ENCODE results near the gene EXOSC9. TPM values are rescaled to one million over a fixed set of nuclear protein-coding genes. Genes with fewer than 3 reads are reported as not detected.

Gene EXOSC9
- total and polyA plus RNA-seq, 4 donors, result 5.3 to 20.0 (median 10.0) TPM

DNA sequence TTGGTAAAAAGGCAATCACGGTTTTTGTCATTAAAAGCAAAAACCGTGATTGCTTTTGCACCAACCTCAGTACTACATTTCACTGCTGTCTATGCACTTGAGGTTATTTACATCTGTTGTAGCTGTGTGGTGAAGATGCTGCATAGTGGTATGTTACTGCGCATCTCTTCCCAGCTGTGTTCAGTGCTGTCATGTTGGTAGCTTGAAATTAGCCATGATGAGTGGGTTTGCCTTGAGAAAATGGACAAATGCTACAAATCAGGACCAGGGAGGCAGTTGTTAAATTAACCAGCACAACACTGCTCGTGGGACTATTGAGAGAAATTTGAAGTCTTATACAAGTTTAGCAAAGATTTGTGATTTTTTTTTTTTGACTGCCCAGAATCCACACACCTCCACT lies 34.0 kb upstream of the EXOSC9 start:
- Histone ChIP-seq H3K4me1 (ENCODE audit: control insufficient read depth in 4 of 4, insufficient read depth in 4 of 4, low read length in 3 of 4) (peaks cover 3 to 11% (median 6%) of the 10 kb centered on the region in 4 donors), H3K36me3 (ENCODE audit: control insufficient read depth in 4 of 4, insufficient read depth in 3 of 4, low read depth in 1 of 4, low read length in 3 of 4) (no peaks in the 10 kb centered on the region), H3K9me3 (ENCODE audit: control insufficient read depth in 4 of 4, low read length in 3 of 4) (no peaks in the 10 kb centered on the region), H3K9ac (ENCODE audit: low read depth in 1 of 2, low read length in 2 of 2) (no peak overlapping the region), H3K4me3 (ENCODE audit: low read depth in 1 of 3, low read length in 3 of 3) (no peak overlapping the region), H3K27me3 (ENCODE audit: control insufficient read depth in 4 of 4, insufficient read depth in 4 of 4, low read length in 3 of 4) (peaks cover 2 to 14% (median 4%) of the 10 kb centered on the region in 4 donors), H3K27ac (ENCODE audit: low read depth in 1 of 2, low read length in 2 of 2) (no peak overlapping the region)
- DNase-seq (ENCODE audit: low spot score), result no peak
- WGBS, result 82% methylated on average over 4 of the region's 4 CpGs
- TF ChIP-seq, protein P1, sequence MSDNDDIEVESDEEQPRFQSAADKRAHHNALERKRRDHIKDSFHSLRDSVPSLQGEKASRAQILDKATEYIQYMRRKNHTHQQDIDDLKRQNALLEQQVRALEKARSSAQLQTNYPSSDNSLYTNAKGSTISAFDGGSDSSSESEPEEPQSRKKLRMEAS (IDR thresholded peaks at IDR 0.05), result no peak
- TF ChIP-seq, protein P2, sequence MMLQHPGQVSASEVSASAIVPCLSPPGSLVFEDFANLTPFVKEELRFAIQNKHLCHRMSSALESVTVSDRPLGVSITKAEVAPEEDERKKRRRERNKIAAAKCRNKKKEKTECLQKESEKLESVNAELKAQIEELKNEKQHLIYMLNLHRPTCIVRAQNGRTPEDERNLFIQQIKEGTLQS (IDR thresholded peaks at IDR 0.05), result no peak
- TF ChIP-seq JUND (IDR thresholded peaks at IDR 0.05) (no peak), FOXA2 (IDR thresholded peaks at IDR 0.05) (no peak), HNF4G (IDR thresholded peaks at IDR 0.05) (no peak), RXRA (IDR thresholded peaks at IDR 0.05) (no peak), NR2F2 (IDR thresholded peaks at IDR 0.05) (no peak), EGR1 (IDR thresholded peaks at IDR 0.05; ENCODE audit: low read depth in 2 of 2) (no peak), GABPA (IDR thresholded peaks at IDR 0.05 in 1 of 2, conservative IDR thresholded peaks at IDR 0.05 in 1 of 2) (no peak), HNF4A (conservative IDR thresholded peaks at IDR 0.05) (no peak), TAF1 (conservative IDR thresholded peaks at IDR 0.05) (no peak), SP1 (IDR thresholded peaks at IDR 0.05) (no peak), FOXA1 (IDR thresholded peaks at IDR 0.05) (no peak), YY1 (IDR thresholded peaks at IDR 0.05) (no peak), RAD21 (IDR thresholded peaks at IDR 0.05) (no peak)
- TF ChIP-seq, protein P3, sequence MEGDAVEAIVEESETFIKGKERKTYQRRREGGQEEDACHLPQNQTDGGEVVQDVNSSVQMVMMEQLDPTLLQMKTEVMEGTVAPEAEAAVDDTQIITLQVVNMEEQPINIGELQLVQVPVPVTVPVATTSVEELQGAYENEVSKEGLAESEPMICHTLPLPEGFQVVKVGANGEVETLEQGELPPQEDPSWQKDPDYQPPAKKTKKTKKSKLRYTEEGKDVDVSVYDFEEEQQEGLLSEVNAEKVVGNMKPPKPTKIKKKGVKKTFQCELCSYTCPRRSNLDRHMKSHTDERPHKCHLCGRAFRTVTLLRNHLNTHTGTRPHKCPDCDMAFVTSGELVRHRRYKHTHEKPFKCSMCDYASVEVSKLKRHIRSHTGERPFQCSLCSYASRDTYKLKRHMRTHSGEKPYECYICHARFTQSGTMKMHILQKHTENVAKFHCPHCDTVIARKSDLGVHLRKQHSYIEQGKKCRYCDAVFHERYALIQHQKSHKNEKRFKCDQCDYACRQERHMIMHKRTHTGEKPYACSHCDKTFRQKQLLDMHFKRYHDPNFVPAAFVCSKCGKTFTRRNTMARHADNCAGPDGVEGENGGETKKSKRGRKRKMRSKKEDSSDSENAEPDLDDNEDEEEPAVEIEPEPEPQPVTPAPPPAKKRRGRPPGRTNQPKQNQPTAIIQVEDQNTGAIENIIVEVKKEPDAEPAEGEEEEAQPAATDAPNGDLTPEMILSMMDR (IDR thresholded peaks at IDR 0.05; ENCODE audit: low read depth, low read length, missing input control), result no peak
- TF ChIP-seq, protein P4, sequence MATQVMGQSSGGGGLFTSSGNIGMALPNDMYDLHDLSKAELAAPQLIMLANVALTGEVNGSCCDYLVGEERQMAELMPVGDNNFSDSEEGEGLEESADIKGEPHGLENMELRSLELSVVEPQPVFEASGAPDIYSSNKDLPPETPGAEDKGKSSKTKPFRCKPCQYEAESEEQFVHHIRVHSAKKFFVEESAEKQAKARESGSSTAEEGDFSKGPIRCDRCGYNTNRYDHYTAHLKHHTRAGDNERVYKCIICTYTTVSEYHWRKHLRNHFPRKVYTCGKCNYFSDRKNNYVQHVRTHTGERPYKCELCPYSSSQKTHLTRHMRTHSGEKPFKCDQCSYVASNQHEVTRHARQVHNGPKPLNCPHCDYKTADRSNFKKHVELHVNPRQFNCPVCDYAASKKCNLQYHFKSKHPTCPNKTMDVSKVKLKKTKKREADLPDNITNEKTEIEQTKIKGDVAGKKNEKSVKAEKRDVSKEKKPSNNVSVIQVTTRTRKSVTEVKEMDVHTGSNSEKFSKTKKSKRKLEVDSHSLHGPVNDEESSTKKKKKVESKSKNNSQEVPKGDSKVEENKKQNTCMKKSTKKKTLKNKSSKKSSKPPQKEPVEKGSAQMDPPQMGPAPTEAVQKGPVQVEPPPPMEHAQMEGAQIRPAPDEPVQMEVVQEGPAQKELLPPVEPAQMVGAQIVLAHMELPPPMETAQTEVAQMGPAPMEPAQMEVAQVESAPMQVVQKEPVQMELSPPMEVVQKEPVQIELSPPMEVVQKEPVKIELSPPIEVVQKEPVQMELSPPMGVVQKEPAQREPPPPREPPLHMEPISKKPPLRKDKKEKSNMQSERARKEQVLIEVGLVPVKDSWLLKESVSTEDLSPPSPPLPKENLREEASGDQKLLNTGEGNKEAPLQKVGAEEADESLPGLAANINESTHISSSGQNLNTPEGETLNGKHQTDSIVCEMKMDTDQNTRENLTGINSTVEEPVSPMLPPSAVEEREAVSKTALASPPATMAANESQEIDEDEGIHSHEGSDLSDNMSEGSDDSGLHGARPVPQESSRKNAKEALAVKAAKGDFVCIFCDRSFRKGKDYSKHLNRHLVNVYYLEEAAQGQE (IDR thresholded peaks at IDR 0.05), result no peak
- TF ChIP-seq, protein P5, sequence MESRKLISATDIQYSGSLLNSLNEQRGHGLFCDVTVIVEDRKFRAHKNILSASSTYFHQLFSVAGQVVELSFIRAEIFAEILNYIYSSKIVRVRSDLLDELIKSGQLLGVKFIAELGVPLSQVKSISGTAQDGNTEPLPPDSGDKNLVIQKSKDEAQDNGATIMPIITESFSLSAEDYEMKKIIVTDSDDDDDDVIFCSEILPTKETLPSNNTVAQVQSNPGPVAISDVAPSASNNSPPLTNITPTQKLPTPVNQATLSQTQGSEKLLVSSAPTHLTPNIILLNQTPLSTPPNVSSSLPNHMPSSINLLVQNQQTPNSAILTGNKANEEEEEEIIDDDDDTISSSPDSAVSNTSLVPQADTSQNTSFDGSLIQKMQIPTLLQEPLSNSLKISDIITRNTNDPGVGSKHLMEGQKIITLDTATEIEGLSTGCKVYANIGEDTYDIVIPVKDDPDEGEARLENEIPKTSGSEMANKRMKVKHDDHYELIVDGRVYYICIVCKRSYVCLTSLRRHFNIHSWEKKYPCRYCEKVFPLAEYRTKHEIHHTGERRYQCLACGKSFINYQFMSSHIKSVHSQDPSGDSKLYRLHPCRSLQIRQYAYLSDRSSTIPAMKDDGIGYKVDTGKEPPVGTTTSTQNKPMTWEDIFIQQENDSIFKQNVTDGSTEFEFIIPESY (IDR thresholded peaks at IDR 0.05), result no peak
